ENCODE data around the gene TRIM15. TPM values are rescaled to one million over a fixed set of nuclear protein-coding genes. Genes with fewer than 3 reads are reported as not detected.

The TRIM15 gene
- total and polyA plus RNA-seq, 2 of the 4 experiments (the other 2 are of a cell fraction): not detected

- H3K23ac ChIP-seq (ENCODE audit: low read depth, low read length): no peak overlapping the region
- no peak overlapping the region for H4K91ac ChIP-seq (ENCODE audit: insufficient read depth, low read depth, low read length)
- no peak overlapping the region for H2BK15ac ChIP-seq (ENCODE audit: low read depth, low read length)
- no peak overlapping the region for H3K4me2 ChIP-seq (ENCODE audit: low read depth, low read length)
- in situ Hi-C loops (cut with MboI; ENCODE audit: low sequenced_read_pairs) (no loop called here), intact Hi-C loops (cut with micrococcal nuclease) (no loop called here), dilution Hi-C loops (cut with HindIII; ENCODE audit: low sequenced_read_pairs, unreplicated experiment) (no loop called here)
- H2BK20ac ChIP-seq (ENCODE audit: low read depth, low read length): no peak overlapping the region
- peak overlapping the region; percentile 33 for H2AFZ ChIP-seq (replicated peaks; ENCODE audit: low read length, poor library complexity)
- H3K9me3 ChIP-seq (ENCODE audit: control insufficient read depth, insufficient read depth, low read length): no peaks in the 10 kb centered on the region
- H3K79me1 ChIP-seq (ENCODE audit: low read depth in 1 of 2, low read length in 2 of 2): no peaks in the 10 kb centered on the region
- no peak overlapping the region for H3K4me3 ChIP-seq (ENCODE audit: insufficient read depth, low read depth, low read length)
- BruUV-seq (replicated peaks): no TSS peak
- H3K9me1 ChIP-seq (ENCODE audit: insufficient read depth, low read length): no peaks in the 10 kb centered on the region
- H3K18ac ChIP-seq (ENCODE audit: low read depth, low read length): no peak overlapping the region
- H3K14ac ChIP-seq (replicated peaks; ENCODE audit: low read depth, low read length): no peak overlapping the region
- peaks cover 25% of the 10 kb centered on the region for H3K27me3 ChIP-seq (ENCODE audit: control insufficient read depth, insufficient read depth, low read length)
- H3K36me3 ChIP-seq (ENCODE audit: control insufficient read depth, insufficient read depth, low read length): no peaks in the 10 kb centered on the region
- H4K8ac ChIP-seq (ENCODE audit: low read depth in 2 of 2, low read length in 2 of 2): no peak overlapping the region
- H3K4ac ChIP-seq (ENCODE audit: low read depth, low read length): no peak overlapping the region
- ChIA-PET POLR2A (ENCODE audit: unreplicated experiment) (no interaction called here), CTCF (no interaction called here)
- H3K4me1 ChIP-seq (ENCODE audit: control insufficient read depth, insufficient read depth, low read length): no peaks in the 10 kb centered on the region
- no peaks in the 10 kb centered on the region for H4K20me1 ChIP-seq (ENCODE audit: insufficient read depth, low read length)
- H3K56ac ChIP-seq (ENCODE audit: extremely low read depth, insufficient read depth, low read length): no peak overlapping the region
- H4K5ac ChIP-seq (ENCODE audit: low read depth, low read length): no peak overlapping the region
- no peak for ATAC-seq (ENCODE audit: low read depth)
- no peak overlapping the region for H2BK120ac ChIP-seq (ENCODE audit: low read depth, low read length)
- no peak overlapping the region for H2BK5ac ChIP-seq (ENCODE audit: low read depth, low read length, poor library complexity, severe bottlenecking)
- 90% methylated on average over 2 of the region's 9 CpGs; no CpG with 5 or more reads in 1 of the 2 experiments for WGBS, 2 experiments (ENCODE audit: extremely low coverage in 2 of 2, insufficient read length in 1 of 2)
- DNase-seq: no peak
- no peak overlapping the region for H3K27ac ChIP-seq (ENCODE audit: insufficient read depth, low read length)
- no peak overlapping the region for H2AK5ac ChIP-seq (ENCODE audit: low read depth, low read length)
- no peak overlapping the region for H3K9ac ChIP-seq (ENCODE audit: low read depth, low read length)
- no peak overlapping the region for H2AK9ac ChIP-seq (replicated peaks; ENCODE audit: low read depth, low read length, poor library complexity)
- TF ChIP-seq FOS (IDR thresholded peaks at IDR 0.05; ENCODE audit: low read depth, low read length) (no peak), MAZ (IDR thresholded peaks at IDR 0.05; ENCODE audit: borderline replicate concordance, low read depth, low read length) (no peak), RFX5 (IDR thresholded peaks at IDR 0.05; ENCODE audit: low read depth, low read length) (no peak), RAD21 (IDR thresholded peaks at IDR 0.05; ENCODE audit: low read length) (no peak), SMC3 (IDR thresholded peaks at IDR 0.05; ENCODE audit: low read depth, low read length) (no peak), MAFK (IDR thresholded peaks at IDR 0.05; ENCODE audit: low read depth, low read length) (no peak), POLR2A (IDR thresholded peaks at IDR 0.05; ENCODE audit: low read depth, low read length) (no peak), RCOR1 (IDR thresholded peaks at IDR 0.05; ENCODE audit: insufficient replicate concordance, low read length) (no peak)
Observed at GRCh38 chr6:30156774-30157173, 6.6 kb upstream of the TRIM15 start.
